ENCODE results near the gene DNAJB13.
"Not testable (repeated sequence)": the region's sequence is repeated elsewhere in the genome, so short reads cannot be mapped to it uniquely, and the experiment has no call there.

DNAJB13 gene, protein sequence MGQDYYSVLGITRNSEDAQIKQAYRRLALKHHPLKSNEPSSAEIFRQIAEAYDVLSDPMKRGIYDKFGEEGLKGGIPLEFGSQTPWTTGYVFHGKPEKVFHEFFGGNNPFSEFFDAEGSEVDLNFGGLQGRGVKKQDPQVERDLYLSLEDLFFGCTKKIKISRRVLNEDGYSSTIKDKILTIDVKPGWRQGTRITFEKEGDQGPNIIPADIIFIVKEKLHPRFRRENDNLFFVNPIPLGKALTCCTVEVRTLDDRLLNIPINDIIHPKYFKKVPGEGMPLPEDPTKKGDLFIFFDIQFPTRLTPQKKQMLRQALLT

DNA sequence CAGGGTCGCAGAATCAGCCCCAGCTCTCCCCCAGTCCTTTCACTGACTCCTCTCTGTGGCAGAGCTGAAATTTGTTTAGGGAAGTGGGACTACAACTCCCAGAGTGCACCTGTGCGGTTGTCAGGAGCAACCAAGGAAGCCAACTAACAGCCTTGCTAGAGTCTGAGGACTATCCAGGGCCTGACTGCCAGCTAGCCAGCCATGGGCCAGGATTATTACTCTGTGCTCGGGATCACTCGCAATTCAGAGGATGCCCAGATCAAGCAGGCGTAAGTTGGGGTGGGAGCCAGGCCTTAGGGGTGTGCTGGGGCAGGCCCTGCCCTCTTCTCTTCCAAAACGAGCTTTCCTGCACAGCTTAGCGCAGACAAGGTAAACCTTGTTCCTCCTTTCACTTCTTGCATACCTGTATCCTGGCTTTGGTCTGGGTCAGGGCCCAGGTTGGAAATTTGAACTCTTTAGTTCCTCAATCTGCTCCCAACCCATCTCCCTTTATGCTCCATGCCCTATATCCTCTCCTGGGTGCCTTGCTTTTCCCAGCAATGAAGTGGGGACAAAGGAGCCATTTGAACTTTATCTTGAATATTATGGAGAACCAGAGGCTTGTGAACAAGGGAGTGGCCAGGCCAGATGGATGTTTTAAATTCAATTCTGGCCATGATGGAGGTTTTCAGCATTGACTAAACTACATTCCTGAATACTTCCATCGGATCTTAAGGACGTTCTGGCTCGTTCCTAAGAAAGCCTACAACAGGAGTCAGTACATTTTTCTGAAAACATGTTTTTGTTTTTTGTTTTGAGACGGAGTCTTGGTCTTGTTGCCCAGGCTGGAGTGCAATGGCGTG, at the start of gene DNAJB13:
Gene DNAJB13 (plus strand): TSS at position 158 of the 842 bp plus-strand sequence. CDS start 44 bp downstream, at position 202.
- DNase-seq (ENCODE audit: low read depth, low spot score): no peak

DNA sequence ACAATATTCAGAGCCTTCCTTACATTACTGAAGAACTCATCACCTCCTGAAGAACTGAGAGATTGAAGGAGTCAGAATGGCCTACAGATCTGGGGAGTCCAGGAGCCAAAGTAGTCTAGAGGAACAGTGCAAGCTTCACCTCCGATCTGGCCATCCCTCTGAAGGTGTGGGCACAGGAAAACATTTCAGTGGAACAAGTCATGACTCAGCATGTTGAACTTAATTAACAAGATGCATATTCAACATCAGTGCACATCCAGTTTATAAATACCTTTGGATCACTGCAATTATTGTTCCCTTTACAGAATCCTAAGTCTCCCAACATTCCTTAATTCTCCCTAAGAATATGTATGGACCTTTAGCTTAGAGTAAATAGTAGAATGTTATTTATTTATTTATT, 48.5 kb upstream of the DNAJB13 start:
- no peak for DNase-seq (ENCODE audit: low read depth, low spot score)

DNA sequence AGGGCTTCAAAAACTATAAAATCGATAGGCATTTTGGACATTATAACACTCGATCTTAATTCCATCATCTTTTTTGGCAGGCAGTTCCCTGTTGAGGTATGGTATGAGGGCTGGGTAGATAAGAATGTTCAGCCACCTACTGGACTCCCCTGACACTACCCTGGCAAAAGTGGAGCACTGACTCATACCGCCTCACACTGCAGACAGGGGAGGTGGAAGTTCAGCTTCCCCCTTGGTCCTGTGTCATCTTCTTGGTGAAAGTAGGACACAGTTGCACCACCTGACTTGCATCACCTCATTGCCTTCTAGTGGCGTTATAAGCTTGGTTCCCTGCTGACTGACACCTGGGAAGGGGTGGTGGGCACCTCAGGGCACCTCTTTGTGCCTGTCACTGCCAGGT, 43.6 kb upstream of the DNAJB13 start:
- DNase-seq (ENCODE audit: low read depth, low spot score): no peak

DNA sequence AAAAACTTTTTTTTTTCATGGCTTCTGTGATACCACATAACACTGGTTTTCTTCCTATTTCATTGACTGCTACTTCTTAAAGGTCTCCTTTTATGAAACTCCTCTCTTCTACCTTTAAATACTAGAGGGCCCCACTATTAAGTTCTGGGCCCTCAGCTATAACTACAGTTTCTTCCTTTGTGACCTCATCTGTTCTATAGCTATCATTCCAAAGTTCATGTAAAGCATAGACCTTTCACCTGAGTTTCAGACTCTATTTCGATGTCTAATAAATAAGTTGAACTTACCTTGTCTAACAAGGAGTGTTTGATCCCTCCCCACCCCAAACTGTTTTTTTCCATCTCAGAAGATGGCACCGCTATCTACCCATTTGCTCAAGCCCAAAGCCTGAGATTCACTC, 38.8 kb upstream of the DNAJB13 start:
- no peak for DNase-seq (ENCODE audit: low read depth, low spot score)

DNA sequence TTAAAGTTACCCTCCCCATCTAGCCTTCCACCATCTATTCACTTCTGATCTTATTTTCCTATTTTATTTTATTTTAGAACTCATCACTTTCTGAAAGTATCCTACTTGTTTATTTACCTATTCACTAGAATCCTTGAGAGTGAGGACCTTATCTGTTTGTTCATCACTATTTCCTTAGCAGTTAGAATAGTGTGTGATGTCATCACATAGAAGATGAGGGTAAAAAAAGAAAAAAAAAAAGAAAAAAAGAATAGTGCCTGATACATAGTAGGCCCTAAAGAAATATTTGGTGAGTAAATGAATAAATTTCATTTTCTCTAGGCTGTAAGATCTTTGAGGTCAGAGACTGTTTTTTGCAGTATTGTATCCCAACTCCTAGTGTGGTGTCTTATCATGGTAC, 37.4 kb upstream of the DNAJB13 start:
- no peak for DNase-seq (ENCODE audit: low read depth, low spot score)

DNA sequence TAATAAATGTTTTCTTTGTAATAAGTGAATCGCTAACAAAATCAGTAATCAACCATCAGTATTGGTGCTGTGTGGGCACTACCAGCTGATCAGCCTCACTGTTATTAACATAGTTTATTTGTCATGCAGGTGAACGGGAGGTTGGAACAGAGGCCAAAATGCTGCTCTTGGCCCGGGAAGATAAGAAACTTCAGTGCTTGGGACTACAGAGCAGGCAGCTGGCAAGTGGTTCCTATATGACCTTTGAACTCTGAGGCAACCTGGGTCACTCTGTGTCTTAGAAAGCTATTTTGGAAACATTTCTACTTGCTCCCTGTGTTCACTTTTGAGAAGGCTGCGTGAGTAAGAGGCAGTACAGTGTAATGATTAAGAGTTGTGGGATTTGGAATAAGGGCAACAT, 36.5 kb upstream of the DNAJB13 start:
- no peak for DNase-seq (ENCODE audit: low read depth, low spot score)

DNA sequence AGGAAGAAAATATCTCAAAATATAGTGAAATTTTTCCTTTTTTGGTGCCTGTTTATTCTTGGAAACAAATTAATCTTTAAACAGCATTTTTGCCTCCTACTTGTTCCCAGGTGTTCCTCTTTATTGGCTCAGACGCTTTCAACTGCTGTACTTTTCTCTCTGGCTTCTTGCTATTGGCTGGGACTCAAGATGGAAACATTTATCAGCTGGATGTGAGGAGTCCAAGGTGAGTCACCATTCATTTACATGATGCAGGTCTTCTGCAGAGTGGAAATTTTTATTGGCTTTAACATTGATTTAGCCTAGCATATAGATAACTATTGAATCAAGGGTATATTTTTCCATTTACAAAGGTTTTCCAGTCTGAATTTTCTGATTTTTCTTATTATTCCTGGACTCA, 34.4 kb upstream of the DNAJB13 start:
- DNase-seq (ENCODE audit: low read depth, low spot score): no peak

DNA sequence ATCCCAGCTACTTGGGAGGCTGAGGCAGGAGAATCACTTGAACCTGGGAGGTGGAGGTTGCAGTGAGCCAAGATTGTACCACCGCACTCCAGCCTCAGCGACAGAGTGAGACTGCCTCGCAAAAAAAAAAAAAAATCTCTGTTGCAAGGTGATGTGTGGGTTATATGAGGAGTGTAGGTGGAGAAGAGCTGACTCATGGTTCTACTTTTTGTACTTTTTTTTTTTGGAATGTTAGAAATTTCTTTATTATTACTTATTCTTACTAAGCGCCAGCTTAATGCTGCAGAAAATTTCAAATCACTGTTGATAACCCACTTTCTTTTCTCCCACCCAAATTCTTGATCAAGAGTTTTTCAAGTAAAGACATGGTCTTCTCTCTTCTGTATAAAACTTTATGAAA, 29.6 kb upstream of the DNAJB13 start:
- no peak for DNase-seq (ENCODE audit: low read depth, low spot score)

DNA sequence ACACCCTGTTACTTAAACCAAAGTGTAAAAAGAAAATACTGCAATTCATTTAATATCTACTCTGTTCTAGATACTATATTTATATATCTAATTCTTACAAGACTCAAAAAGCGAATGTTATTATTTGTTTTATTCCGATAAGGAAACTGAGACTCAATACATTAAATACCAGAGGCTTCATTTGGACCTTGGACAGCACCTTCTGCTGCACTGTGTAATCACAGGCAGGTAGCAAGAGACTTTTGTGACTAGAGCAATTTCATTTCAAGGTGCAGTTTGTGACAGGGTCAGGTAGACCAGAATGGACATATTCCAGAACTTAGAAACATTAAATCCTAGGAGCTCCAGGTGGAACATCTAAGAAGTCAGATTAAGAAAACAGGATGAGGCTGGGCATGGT, 21.4 kb upstream of the DNAJB13 start:
- no peak for DNase-seq (ENCODE audit: low read depth, low spot score)

DNA sequence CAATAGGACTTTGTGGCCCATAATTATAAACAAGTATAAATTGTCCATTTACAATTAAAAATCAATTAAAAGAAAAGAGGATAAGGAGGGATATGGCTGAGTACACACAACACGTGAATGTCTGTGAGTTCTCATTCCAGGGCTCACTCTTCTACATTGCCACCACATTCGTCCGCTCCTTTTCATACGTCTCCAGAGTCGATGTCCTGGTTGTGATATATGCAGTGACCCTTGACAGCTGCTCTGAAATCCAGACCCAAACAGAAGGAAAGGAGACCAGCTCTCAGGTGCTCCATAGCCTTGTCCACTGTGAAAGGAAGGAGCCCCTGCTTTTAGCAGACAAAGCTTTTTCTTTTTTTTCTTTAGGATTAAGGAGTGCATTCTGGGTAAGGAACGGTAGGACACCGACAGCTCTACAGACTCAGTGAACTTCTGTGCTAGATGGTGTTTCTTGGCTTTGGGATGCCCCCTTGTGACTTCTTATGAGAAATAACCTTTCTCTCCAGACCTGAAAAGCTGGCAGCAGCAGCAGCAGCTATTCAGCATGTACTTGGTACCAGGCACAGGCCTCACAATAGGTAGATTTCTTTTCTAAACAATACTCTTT, 19.7 kb upstream of the DNAJB13 start:
- no peak for DNase-seq (ENCODE audit: low read depth, low spot score)

DNA sequence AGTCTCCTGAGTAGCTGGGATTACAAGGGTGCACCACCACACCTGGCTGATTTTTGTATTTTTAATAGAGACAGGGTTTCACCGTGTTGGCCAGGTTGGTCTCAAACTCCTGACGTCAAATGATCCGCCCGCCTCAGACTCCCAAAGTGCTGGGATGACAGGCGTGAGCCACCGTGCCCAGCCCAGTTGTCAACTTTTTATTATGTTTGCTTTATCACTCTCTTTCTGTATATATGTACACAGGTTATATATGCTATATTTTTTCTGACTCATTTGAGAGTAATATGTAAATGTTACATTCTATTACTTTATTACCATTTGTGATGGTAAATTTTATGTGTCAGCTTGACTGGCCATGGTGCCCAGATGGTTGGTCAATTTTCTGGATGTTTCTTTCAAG, 18.9 kb upstream of the DNAJB13 start:
- DNase-seq (ENCODE audit: low read depth, low spot score): no peak

DNA sequence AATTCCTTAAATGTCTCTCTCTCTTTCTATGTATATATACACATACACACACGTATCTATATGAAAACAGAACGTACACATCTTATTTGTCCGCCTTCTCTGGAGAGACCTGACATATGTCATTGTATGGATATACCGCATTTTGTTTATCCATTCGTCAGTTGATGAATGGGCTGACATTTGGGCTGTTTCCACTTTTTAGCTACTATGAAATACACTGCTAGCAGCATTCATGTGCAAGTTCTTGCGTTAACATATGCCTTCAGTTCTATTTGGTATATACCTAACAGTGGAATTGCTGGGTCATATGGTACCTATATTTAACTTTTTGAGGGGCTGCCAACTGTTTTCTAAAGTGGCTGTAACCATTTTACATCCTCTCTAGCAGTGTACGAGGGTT, 18.0 kb upstream of the DNAJB13 start:
- DNase-seq (ENCODE audit: low read depth, low spot score): no peak

DNA sequence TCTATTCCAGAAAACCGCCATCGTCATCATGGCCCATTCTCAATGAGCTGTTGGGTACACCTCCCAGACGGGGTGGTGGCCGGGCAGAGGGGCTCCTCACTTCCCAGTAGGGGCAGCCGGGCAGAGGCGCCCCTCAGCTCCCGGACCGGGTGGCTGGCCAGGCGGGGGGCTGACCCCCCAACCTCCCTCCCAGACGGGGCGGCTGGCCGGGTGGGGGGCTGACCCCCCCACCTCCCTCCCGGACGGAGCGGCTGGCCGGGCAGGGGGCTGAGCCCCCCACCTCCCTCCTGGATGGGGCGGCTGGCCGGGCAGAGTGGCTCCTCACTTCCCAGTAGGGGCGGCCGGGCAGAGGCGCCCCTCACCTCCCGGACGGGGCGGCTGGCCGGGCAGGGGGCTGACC, 14.8 kb upstream of the DNAJB13 start:
- DNase-seq (ENCODE audit: low read depth, low spot score): not testable (repeated sequence)

DNA sequence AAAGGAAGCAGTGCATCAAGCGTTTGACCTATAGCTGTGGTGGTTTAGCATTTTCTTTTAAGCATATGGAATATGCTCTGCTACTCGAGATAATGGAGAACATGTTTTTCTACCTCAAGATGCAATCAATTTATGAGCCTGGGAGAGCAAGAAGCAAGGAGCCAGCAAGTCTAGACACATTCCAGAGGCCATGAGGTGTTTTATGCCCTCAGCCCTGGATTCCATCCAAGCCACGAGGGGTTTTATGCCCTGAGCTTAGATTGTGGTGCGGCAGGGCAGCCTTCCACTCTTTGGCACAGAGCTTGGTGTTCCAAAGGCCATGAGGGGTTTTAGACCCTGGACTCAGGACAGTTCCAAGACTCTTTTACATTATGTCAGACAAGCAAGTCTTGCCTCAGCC, 11.7 kb upstream of the DNAJB13 start:
- no peak for DNase-seq (ENCODE audit: low read depth, low spot score)

DNA sequence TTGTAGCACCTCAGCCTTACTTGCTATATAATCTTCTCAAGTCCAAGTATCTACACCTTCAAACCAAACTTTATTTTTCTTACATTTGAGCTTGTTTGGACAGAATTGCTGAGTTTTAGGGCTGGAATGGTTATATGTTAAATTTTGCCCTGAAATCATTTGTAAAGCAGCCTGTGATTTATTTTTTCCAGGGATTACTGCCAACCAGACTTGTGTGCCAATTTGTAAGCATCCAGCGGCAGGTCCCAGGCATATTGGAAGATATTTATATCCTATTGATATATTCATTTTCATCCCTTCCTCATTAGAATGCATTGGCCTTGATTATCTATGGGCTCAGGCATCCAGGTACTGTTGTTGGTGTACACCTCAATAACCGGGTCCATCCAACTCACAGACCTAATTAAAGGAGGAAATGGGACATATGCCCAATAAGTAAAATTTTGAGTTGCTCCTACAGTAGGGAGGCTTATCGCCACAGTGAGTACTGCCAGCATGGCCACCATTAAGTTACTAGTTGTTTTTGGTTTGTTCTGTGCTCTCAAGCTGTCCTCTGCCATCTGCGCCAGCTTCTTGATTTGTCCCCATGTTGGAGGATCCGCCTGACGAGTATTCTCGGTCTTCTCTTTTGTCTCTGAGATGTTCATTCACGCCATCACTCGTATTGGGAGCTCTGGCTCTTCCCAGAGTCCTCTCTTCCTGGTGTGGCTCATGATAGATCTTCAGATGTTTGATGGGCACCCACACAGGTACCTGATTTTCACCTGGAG, 9.8 kb upstream of the DNAJB13 start:
- DNase-seq (ENCODE audit: low read depth, low spot score): no peak

DNA sequence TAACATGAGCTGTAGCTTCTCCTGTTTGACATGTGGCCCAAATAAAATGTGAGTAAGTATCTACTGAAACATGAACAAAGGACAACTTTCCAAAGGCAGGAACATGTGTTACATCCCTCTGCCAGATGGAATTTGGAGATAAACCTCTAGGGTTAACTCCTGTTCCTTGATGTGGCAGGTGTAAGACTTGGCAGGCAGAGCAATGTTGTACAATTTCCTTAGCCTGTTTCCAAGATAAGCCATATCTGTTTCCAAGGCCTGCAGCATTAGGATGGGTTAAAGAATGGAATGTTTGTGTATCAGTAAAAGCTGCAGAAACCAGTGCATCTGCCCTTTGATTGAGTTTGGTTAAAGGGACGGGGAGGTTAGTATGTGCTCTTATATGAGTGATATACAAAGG, 8.8 kb upstream of the DNAJB13 start:
- no peak for DNase-seq (ENCODE audit: low read depth, low spot score)

DNA sequence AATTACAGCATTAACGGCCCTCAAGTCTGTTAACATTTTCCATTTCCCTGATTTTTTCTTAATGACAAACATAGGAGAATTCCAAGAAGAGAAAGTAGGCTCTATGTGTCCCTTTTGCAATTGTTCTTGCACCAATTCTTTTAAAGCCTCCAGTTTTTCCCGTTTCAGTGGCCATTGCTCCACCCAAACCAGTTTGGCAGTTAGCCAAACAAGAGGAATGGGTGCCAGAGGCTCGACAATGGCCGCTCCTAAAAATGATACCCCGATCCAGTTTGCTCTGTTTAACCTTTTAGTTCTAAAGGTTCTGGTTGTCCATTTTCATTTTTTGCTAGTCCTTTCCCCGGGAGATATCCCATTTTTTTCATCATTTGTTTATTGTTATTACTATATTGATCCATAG, 6.7 kb upstream of the DNAJB13 start:
- no peak for DNase-seq (ENCODE audit: low read depth, low spot score)

DNA sequence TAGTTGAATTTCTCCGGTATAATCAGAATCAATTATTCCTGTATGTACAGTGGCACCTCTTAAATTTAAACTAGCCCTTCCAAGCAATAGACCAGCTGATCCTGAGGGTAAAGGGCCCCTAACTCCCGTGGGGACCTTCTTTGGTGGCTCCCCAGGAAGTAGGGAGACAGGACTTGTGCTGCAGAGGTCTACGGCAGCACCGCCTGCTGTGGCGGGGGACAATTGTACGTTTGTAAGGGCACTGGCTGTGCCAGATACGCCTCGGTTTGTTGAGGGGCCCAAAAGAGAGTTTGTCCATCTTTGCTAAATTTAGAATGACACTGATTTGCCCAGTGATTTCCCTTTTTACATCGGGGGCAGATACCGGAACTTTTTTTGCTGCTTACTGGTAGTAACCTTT, 5.9 kb upstream of the DNAJB13 start:
- no peak for DNase-seq (ENCODE audit: low read depth, low spot score)

DNA sequence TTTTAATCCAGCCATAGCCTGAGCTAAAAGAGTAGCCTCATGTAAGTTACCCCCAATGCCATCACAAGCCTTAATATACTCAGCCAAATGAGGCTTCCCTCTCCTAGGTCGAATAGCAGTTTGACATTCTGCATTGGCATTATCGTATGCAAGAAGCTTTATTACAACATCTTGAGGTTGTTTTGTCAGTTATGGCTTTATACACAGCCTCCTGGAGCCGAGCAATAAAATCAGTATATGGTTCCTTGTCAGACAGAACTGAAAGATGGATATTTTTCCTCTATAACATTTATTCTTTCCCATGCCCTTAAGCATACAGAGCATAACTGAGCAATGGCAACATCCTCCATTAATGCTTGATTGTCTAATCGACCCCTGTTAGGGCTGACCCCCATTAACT, 5.4 kb upstream of the DNAJB13 start:
- DNase-seq (ENCODE audit: low read depth, low spot score): no peak

DNA sequence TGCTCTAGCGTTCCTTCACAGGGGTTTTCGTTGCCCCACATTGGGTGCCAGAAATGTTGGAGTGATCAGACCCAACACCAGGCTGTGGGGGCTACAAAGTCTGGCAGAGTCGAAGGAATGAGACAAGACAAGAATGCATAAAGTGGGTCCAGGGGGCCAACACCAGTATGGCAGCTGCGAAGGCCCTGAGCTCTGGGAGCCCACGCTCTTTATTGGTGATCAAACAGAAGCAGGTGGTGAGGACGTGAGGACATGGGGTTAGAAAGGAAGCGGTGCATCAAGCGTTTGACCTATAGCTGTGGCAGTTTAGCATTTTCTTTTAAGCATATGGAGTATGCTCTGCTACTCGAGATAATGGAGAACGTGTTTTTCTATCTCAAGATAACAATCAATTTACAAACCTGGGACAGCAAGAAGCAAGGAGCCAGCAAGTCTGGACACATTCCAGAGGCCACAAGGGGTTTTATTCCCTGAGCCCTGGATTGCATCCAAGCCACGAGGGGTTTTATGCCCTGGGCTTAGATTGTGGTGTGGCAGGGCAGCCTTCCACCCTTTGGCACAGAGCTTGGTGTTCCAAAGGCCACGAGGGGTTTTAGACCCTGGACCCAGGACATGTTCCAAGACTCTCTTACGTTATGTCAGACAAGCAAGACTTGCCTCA, 3.9 kb upstream of the DNAJB13 start:
- DNase-seq (ENCODE audit: low read depth, low spot score): no peak

DNA sequence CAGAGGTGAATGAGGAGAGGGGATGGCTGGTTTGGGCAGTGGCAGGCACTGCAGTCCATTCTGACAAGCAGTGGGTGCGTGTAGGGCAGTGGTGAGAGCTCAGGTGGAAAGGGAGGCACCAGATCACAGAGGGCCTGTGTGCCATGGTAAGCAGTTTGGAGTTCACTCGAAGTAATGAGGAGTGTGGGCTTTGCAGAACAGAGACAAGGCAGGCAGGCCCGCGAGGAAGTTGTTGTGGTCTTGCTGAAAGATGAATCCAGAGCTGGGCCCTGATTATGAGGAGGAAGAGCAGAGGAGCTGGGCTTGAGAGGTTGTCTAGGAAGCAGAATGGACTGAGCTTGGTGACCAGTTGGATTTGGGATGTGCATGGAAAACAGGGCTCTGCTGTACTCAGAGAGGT, 1.6 kb upstream of the DNAJB13 start:
- no peak for DNase-seq (ENCODE audit: low read depth, low spot score)

DNA sequence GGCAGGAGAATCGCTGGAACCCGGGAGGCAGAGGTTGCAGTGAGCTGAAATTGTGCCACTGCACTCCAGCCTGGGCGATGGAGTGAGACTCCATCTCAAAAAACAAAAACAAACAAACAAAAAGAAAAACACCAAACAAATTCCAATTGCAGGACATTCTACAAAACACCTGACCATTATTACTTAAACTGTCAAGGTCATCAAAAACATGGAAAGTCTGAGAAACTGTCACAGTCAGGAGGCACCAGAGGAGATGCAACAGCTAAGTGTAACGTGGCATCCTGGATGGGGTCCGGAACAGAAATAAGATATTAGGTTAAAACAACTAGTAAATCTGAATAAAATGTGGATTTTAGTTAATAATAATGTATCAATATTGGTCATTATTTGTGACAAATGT, 914 bp upstream of the DNAJB13 start:
- no peak for DNase-seq (ENCODE audit: low read depth, low spot score)
